K562 (cell line): ENCODE measurements around the gene MAGI2. TPM values are rescaled to one million over a fixed set of nuclear protein-coding genes. Genes with fewer than 3 reads are reported as not detected.

Source experiments
- ATAC-seq: fragments of 200-7000 bp; cut with Tn5 transposase; 3 replicates; pipeline ENCODE4 v1.9.1; 2020; ENCODE audit warnings: moderate library complexity
- BruUV-seq: library from RNA; stranded (reverse); fragments of 400-500 nt; replicated peaks from 2 replicates; lab custom pipeline; 2021; lab: Mats Ljungman, UMichigan
- CTCF ChIA-PET: fragments of 300-600 bp; formaldehyde crosslinking; extraction: SDS; loops from one replicate; lab custom pipeline; 2021; ENCODE audit warnings: low intra/inter-chr PET ratio; lab: Yijun Ruan, JAX
- POLR2A ChIA-PET: fragments of 300-600, 350-650 bp; sonication (Branson Sonifier 250); formaldehyde crosslinking; extraction: SDS; loops from one replicate; lab custom pipeline; 2021; ENCODE audit warnings: antibody characterized with exemption, inconsistent platforms; lab: Yijun Ruan, JAX
- DNase-seq, 4 experiments: peaks; one replicate each; pipeline versions ENCODE4 v3.0.0 to v3.0.0-alpha.2; 2011 to 2018; ENCODE audit warnings: low spot score in 3 of 4, mixed read lengths in 3 of 4; ENCODE audit errors: extremely low read depth in 1 of 4
- FAIRE-seq: peaks from 2 replicates; lab custom pipeline; 2011; peaks lifted over from hg19 to GRCh38; lab: Jason Lieb, UNC
- H2AFZ ChIP-seq: 2 replicates; pipeline ENCODE4 v1.6.0; 2011; ENCODE audit warnings: low read depth, low read length, control low read depth, inconsistent platforms
- H3K27ac ChIP-seq: fragments of 200-600 bp; 3 replicates; pipeline ENCODE4 v1.8.0; 2011; ENCODE audit warnings: low read depth, mild to moderate bottlenecking, control low read depth, inconsistent platforms, low read length, moderate library complexity, mixed read lengths; ENCODE audit errors: extremely low read depth
- H3K27me3 ChIP-seq, 2 experiments: fragments of 300-600 bp in 1 of 2; 2 replicates in 1 of 2; 3 replicates in 1 of 2; pipeline versions ENCODE4 v1.6.0 to v1.8.0; 2011; ENCODE audit warnings: inconsistent platforms in 2 of 2, low read length in 2 of 2, mild to moderate bottlenecking in 1 of 2, mixed read lengths in 1 of 2, moderate library complexity in 1 of 2; ENCODE audit not compliant: control insufficient read depth in 2 of 2, insufficient read depth in 2 of 2
- H3K36me3 ChIP-seq: fragments of 300-600 bp; 3 replicates; pipeline ENCODE4 v1.8.0; 2011; ENCODE audit warnings: mild to moderate bottlenecking, low read length, inconsistent platforms; ENCODE audit not compliant: control insufficient read depth, insufficient read depth
- H3K4me1 ChIP-seq, 2 experiments: fragments of 200-600 bp in 1 of 2; replicated peaks in 1 of 2; 2 replicates in 1 of 2; 3 replicates in 1 of 2; pipeline versions ENCODE4 v1.5.1 to v1.8.0; 2011; ENCODE audit warnings: inconsistent platforms in 2 of 2, low read length in 2 of 2, mild to moderate bottlenecking in 1 of 2, mixed read lengths in 1 of 2, moderate library complexity in 1 of 2; ENCODE audit not compliant: control insufficient read depth in 2 of 2, insufficient read depth in 2 of 2
- H3K4me2 ChIP-seq: 2 replicates; pipeline ENCODE4 v1.6.1; 2011; ENCODE audit warnings: low read length, control low read depth, inconsistent platforms, mixed read lengths; ENCODE audit not compliant: insufficient read depth
- H3K4me3 ChIP-seq: fragments of 200-600 bp; sonication (generic), shearing (Covaris generic); 2 replicates; pipeline ENCODE4 v1.5.1; 2016; ENCODE audit warnings: control low read depth, inconsistent platforms
- H3K79me2 ChIP-seq: fragments of 200-600 bp; 3 replicates; pipeline ENCODE4 v1.8.0; 2011; ENCODE audit warnings: low read length, inconsistent platforms; ENCODE audit not compliant: control insufficient read depth, insufficient read depth
- H3K9ac ChIP-seq, 2 experiments: 2 replicates each; pipeline versions ENCODE4 v1.6.0 to v1.6.1; 2011; ENCODE audit warnings: low read depth in 2 of 2, low read length in 2 of 2, control low read depth in 1 of 2, inconsistent platforms in 1 of 2, mild to moderate bottlenecking in 1 of 2, mixed read lengths in 1 of 2; ENCODE audit not compliant: insufficient read depth in 1 of 2
- H3K9me1 ChIP-seq: one replicate; pipeline ENCODE4 v1.6.0; 2011; ENCODE audit warnings: inconsistent platforms, mild to moderate bottlenecking, low read length, moderate library complexity; ENCODE audit not compliant: control insufficient read depth, insufficient read depth
- H3K9me3 ChIP-seq: replicated peaks from 2 replicates; pipeline ENCODE4 v1.5.1; 2011; ENCODE audit warnings: low read depth, low read length, inconsistent platforms; ENCODE audit not compliant: control insufficient read depth, insufficient read depth
- H4K20me1 ChIP-seq: replicated peaks from 2 replicates; pipeline ENCODE4 v1.6.1; 2011; ENCODE audit warnings: low read length, inconsistent platforms, mixed read lengths; ENCODE audit not compliant: control insufficient read depth, insufficient read depth
- FIP1L1 ChIP-seq: fragments of 200-400 bp; formaldehyde crosslinking; IDR thresholded peaks from 2 replicates; pipeline ENCODE4 v1.6.1; 2018; ENCODE audit warnings: mild to moderate bottlenecking, low read depth, low read length; ENCODE audit not compliant: poor library complexity, severe bottlenecking
- SMAD1 ChIP-seq: fragments of 150-350 bp; IDR thresholded peaks from 2 replicates; pipeline ENCODE4 v1.6.1; 2014; ENCODE audit warnings: low read length, low read depth; ENCODE audit not compliant: partially characterized antibody
- TFAM ChIP-seq: fragments of 250-450 bp; sonication (Bioruptor Pico); conservative IDR thresholded peaks from 2 replicates; pipeline ENCODE4 v1.5.0; 2021; ENCODE audit warnings: mild to moderate bottlenecking, moderate library complexity
- ZNF324 ChIP-seq: fragments of 250-450 bp; sonication (Bioruptor Pico); IDR thresholded peaks from 2 replicates; pipeline ENCODE4 v1.4.0; 2020; ENCODE audit warnings: mild to moderate bottlenecking
- ZNF699 ChIP-seq: fragments of 250-450 bp; sonication (Bioruptor Pico); IDR thresholded peaks from 2 replicates; pipeline ENCODE4 v1.8.0; 2021; ENCODE audit warnings: mild to moderate bottlenecking, moderate library complexity; ENCODE audit not compliant: insufficient replicate concordance
- WGBS: fragments of 100-300 bp; shearing (Covaris generic); methylation state at CpG from one replicate; pipeline ENCODE4 v1.1.6; 2016; ENCODE audit warnings: low coverage, mixed read lengths; ENCODE audit not compliant: insufficient coverage; ENCODE audit errors: missing lambda C conversion rate; 5-methylcytosine and 5-hydroxymethylcytosine counted together
- in situ Hi-C: fragments of 300-500 bp; cut with MboI; formaldehyde crosslinking; loops from 4 replicates; pipeline ENCODE4 v1.15.0; 2018; ENCODE audit warnings: inconsistent platforms, mixed read lengths
- intact Hi-C: fragments of 100-400 bp; cut with micrococcal nuclease; formaldehyde crosslinking; loops from 2 replicates; pipeline ENCODE4 v1.14.2; 2022
- polyA plus RNA-seq, 8 experiments: library from polyadenylated mRNA; depleted of rRNA in 4 of 8; stranded (reverse) in 5 of 8; unstranded in 3 of 8; fragments of >200 nt; fragmentation: Nextera tagmentation in 2 of 8; fragmentation: Illumina TruSeq in 1 of 8; extraction: Ambion mirVana in 2 of 8; extraction: Trizol in 1 of 8; gene quantifications; 2 replicates each; pipeline versions ENCODE4 v1.2.1 to v1.2.3, GENCODE V29; 2011 to 2014; ENCODE audit warnings: inconsistent platforms in 1 of 8, missing spikeins in 1 of 8
- total RNA-seq, 7 experiments: library from RNA; depleted of rRNA in 6 of 7; stranded (reverse); fragments of >200 nt in 6 of 7; fragmentation: Illumina TruSeq in 2 of 7; extraction: Trizol in 2 of 7; gene quantifications; 2 replicates each; pipeline versions ENCODE4 v1.2.1 to v1.2.3, GENCODE V29; 2011 to 2021; ENCODE audit warnings: low replicate concordance in 1 of 7
- TF ChIP-seq, protein P1 (sequence below): sonication (generic); formaldehyde crosslinking; IDR thresholded peaks from 2 replicates; pipeline ENCODE4 v1.8.1; 2023; ENCODE audit warnings: mild to moderate bottlenecking, missing genetic modification reagents

Gene MAGI2
- total and polyA plus RNA-seq, 9 of the 15 experiments (the other 6 are each of a cell fraction or from before 2014, with no cell fraction given), result 0.27 to 1.4 (median 0.70) TPM

- H3K9me1 ChIP-seq, result no peaks in the 10 kb centered on the region
- H3K27me3 ChIP-seq, result no peaks in the 10 kb centered on the region
- CTCF ChIA-PET, result no interaction called here
- H3K9me3 ChIP-seq, result no peaks in the 10 kb centered on the region
- H3K4me3 ChIP-seq, result no peak overlapping the region
- intact Hi-C loops (no loop called here), in situ Hi-C loops (no loop called here)
- FAIRE-seq (no peak), DNase-seq (no peak), ATAC-seq (no peak)
- TF ChIP-seq SMAD1, result no peak
- TF ChIP-seq, protein P1, sequence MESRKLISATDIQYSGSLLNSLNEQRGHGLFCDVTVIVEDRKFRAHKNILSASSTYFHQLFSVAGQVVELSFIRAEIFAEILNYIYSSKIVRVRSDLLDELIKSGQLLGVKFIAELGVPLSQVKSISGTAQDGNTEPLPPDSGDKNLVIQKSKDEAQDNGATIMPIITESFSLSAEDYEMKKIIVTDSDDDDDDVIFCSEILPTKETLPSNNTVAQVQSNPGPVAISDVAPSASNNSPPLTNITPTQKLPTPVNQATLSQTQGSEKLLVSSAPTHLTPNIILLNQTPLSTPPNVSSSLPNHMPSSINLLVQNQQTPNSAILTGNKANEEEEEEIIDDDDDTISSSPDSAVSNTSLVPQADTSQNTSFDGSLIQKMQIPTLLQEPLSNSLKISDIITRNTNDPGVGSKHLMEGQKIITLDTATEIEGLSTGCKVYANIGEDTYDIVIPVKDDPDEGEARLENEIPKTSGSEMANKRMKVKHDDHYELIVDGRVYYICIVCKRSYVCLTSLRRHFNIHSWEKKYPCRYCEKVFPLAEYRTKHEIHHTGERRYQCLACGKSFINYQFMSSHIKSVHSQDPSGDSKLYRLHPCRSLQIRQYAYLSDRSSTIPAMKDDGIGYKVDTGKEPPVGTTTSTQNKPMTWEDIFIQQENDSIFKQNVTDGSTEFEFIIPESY (CRISPR knock-in tag), result no peak
- no peak for TF ChIP-seq TFAM (CRISPR knock-in tag)
- no peak for TF ChIP-seq FIP1L1
- TF ChIP-seq ZNF699, result no peak
- no peak for TF ChIP-seq ZNF324
- H3K4me1 ChIP-seq, result no peaks in the 10 kb centered on the region
- no peak overlapping the region for H3K9ac ChIP-seq
- 0% methylated on average over 2 of the region's 2 CpGs for WGBS
- no peak overlapping the region for H2AFZ ChIP-seq
- no peak overlapping the region for H3K4me2 ChIP-seq
- H4K20me1 ChIP-seq, result no peaks in the 10 kb centered on the region
- POLR2A ChIA-PET, result no interaction called here
- no peaks in the 10 kb centered on the region for H3K36me3 ChIP-seq
- H3K79me2 ChIP-seq, result no peaks in the 10 kb centered on the region
- BruUV-seq, result no TSS peak
- no peak overlapping the region for H3K27ac ChIP-seq
Observed at GRCh38 chr7:78400038-78400437, 1053.4 kb downstream of the MAGI2 start.
